ENCODE results near the gene TGM2. TPM values are rescaled to one million over a fixed set of nuclear protein-coding genes. Genes with fewer than 3 reads are reported as not detected.

TGM2 gene
- total RNA-seq, 1 donor from 2014 or later: 17.7 TPM

DNA sequence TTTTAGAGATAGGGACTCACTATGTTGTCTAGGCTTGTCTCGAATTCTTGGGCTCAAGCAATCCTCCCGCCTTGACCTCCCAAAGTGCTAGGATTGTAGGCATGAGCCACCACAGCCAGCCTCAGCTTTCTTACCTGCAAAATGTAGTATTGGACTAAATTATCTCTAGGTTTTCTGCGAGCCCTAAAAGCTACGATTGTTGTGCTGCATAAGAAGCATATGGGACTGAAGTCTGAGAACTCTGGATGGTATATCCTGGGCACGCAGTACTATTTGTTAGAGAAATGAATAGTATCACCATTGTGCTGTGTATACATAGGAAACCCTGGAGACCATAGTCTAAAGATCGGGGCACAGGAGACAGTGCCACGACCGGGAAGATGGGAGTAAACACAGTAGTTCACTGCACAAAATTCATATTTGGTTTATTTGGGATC, 71.4 kb downstream of the TGM2 start:
- Mint-ChIP-seq H3K27ac (ENCODE audit: unreplicated experiment) (no peak overlapping the region), H3K4me1 (ENCODE audit: low read depth) (peaks cover 14% of the 10 kb centered on the region), H3K4me3 (ENCODE audit: unreplicated experiment) (no peak overlapping the region), H3K27me3 (ENCODE audit: low read depth) (no peaks in the 10 kb centered on the region), H3K9me3 (ENCODE audit: low read depth) (no peaks in the 10 kb centered on the region), H3K36me3 (ENCODE audit: low read depth) (peaks cover 11% of the 10 kb centered on the region)
- TF ChIP-seq, protein P1, sequence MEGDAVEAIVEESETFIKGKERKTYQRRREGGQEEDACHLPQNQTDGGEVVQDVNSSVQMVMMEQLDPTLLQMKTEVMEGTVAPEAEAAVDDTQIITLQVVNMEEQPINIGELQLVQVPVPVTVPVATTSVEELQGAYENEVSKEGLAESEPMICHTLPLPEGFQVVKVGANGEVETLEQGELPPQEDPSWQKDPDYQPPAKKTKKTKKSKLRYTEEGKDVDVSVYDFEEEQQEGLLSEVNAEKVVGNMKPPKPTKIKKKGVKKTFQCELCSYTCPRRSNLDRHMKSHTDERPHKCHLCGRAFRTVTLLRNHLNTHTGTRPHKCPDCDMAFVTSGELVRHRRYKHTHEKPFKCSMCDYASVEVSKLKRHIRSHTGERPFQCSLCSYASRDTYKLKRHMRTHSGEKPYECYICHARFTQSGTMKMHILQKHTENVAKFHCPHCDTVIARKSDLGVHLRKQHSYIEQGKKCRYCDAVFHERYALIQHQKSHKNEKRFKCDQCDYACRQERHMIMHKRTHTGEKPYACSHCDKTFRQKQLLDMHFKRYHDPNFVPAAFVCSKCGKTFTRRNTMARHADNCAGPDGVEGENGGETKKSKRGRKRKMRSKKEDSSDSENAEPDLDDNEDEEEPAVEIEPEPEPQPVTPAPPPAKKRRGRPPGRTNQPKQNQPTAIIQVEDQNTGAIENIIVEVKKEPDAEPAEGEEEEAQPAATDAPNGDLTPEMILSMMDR (IDR thresholded peaks at IDR 0.05): no peak
- no peak for DNase-seq (ENCODE audit: low spot score)

DNA sequence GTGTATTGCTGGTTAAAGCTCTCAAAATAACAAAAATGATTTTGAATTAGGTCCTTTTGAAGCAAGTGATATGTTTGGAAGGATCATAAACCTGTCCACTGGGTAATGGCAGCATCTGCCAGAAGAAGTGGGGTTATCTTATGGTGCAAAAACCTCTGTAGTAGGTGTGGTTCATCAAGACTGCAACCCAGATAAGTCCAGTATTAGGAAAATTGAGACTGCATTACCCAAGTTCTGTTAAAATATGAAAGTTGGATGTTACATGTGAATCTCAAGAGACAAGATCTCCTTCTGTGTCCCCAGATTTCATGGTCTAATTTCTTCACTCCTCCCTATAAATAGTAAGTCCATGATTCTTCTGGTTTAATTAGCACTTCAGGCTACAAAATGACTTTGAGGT, 72.2 kb downstream of the TGM2 start:
- Mint-ChIP-seq H3K4me1 (ENCODE audit: low read depth) (peaks cover 19% of the 10 kb centered on the region), H3K27ac (ENCODE audit: unreplicated experiment) (no peak overlapping the region), H3K4me3 (ENCODE audit: unreplicated experiment) (no peak overlapping the region), H3K36me3 (ENCODE audit: low read depth) (peaks cover 18% of the 10 kb centered on the region), H3K9me3 (ENCODE audit: low read depth) (no peaks in the 10 kb centered on the region), H3K27me3 (ENCODE audit: low read depth) (no peaks in the 10 kb centered on the region)
- TF ChIP-seq, protein P1 (IDR thresholded peaks at IDR 0.05): no peak
- DNase-seq (ENCODE audit: low spot score): no peak

DNA sequence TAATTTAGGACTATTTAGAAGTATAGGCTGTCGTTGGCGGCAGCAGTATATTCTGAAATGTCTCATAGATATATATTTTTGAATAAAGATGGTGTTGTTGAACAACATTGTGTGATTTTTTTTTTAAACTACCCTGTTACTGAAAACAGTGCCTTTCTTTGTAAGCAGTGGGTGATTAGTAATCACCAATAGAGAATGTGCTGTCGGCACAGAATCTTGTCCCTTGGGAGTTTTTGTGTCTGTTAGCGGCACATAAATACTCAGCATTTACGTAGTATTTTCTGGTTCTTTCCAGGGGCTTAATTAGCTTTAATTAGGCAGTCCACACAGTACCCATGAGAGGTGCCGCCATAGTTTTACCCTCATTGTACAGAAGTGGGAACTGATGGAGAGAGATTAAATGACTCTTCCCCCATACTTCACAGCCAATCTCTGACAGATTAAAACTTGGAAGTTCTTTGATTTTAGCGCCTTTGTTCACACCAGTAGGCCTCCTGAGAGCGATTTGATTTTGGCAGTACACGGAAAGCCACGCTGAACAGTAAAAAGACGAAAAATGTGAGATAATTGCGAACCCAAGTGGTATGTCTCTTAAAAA, 72.7 kb downstream of the TGM2 start:
- H3K4me1 Mint-ChIP-seq (ENCODE audit: low read depth): peaks cover 19% of the 10 kb centered on the region
- H3K9me3 Mint-ChIP-seq (ENCODE audit: low read depth): no peaks in the 10 kb centered on the region
- H3K27me3 Mint-ChIP-seq (ENCODE audit: low read depth): no peaks in the 10 kb centered on the region

DNA sequence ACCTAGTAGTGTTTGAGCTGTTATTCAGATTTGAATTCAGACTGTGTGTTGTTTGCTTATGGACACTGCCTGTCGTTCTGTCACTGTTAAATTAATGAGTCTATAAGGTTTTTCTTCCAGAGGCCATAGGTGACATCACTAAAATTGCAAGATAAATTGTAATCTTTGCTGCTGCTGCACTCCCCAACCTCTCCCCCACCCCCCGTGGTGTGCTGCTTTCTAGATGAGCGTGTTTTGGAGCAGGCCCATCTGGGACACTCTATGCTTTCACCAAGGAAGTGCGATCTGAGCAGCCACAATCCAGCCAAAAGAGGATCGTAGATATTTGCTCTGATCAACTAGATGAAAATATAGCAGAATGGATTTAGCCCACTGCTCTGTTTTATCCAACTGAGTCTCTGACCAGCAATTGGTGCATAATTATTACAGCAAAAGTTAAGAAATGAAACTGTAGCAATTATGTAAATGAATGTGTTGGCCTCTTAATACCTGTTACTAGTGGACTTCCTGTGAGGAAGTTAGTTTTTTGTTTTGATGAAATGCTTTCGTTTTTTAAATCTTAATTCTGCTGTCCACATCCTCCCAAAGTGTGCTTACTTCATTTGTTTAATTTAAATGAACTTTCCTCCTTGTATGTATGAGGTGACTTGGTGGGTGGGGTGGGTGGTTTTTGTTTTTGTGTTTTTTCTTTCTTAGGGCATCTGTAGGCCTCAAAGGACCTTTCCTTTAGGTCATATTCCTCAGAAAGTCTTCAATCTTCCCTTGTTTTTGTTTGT, 73.4 kb downstream of the TGM2 start:
- peaks cover 18% of the 10 kb centered on the region for H3K36me3 Mint-ChIP-seq (ENCODE audit: low read depth)
- no peaks in the 10 kb centered on the region for H3K27me3 Mint-ChIP-seq (ENCODE audit: low read depth)
- H3K27ac Mint-ChIP-seq (ENCODE audit: unreplicated experiment): no peak overlapping the region
- no peak overlapping the region for H3K4me3 Mint-ChIP-seq (ENCODE audit: unreplicated experiment)
- TF ChIP-seq, protein P1 (IDR thresholded peaks at IDR 0.05): no peak
- H3K9me3 Mint-ChIP-seq (ENCODE audit: low read depth): no peaks in the 10 kb centered on the region
- peaks cover 19% of the 10 kb centered on the region for H3K4me1 Mint-ChIP-seq (ENCODE audit: low read depth)
- DNase-seq (ENCODE audit: low spot score): no peak

More for the DNA sequence above, 72.7 kb downstream of the TGM2 start:
- Mint-ChIP-seq H3K27ac (ENCODE audit: unreplicated experiment) (no peak overlapping the region), H3K36me3 (ENCODE audit: low read depth) (peaks cover 18% of the 10 kb centered on the region), H3K4me3 (ENCODE audit: unreplicated experiment) (no peak overlapping the region)
- TF ChIP-seq, protein P1 (IDR thresholded peaks at IDR 0.05): no peak
- DNase-seq (ENCODE audit: low spot score): no peak

DNA sequence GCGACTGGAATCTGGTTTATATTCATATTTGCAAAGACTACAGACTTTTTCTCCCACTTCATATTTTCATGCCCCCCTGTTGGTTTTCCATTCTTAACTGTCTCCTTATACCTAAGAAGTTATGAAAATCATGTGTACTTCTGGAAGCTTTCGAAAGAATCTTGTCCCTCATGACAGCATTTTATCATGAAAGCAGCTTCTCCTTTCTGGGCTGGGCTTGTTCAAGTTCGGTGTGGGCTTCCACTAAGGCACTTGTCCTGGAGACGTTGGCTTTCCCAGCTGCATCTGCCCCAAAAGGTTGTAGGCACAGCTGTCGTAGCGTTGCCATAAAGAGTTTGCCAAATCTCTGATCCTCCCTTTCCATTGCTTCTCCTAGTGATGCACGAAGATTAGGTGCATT, 75.0 kb downstream of the TGM2 start:
- DNase-seq (ENCODE audit: low spot score): no peak
- Mint-ChIP-seq H3K9me3 (ENCODE audit: low read depth) (no peaks in the 10 kb centered on the region), H3K27ac (ENCODE audit: unreplicated experiment) (no peak overlapping the region), H3K4me1 (ENCODE audit: low read depth) (peaks cover 24% of the 10 kb centered on the region), H3K27me3 (ENCODE audit: low read depth) (no peaks in the 10 kb centered on the region), H3K4me3 (ENCODE audit: unreplicated experiment) (no peak overlapping the region), H3K36me3 (ENCODE audit: low read depth) (peaks cover 20% of the 10 kb centered on the region)
- TF ChIP-seq, protein P1 (IDR thresholded peaks at IDR 0.05): no peak
